Activated naive CD4-positive, alpha-beta T cell (primary cell): ENCODE data around the gene PLIN5.
"Not testable (repeated sequence)": the region's sequence is repeated elsewhere in the genome, so short reads cannot be mapped to it uniquely, and the experiment has no call there.

Source experiments
- DNase-seq, 4 experiments: peaks; one replicate each; lab custom pipeline; 2025; lab: John Stamatoyannopoulos, UW

The PLIN5 gene

GRCh38 chr19:4567584-4568071 lies 32.6 kb upstream of the PLIN5 start:
- DNase-seq, result peak; percentile 19 to 47 (median 44)

- no peak for DNase-seq
Measured at GRCh38 chr19:4566402-4567051, 31.5 kb upstream of the PLIN5 start.

DNA sequence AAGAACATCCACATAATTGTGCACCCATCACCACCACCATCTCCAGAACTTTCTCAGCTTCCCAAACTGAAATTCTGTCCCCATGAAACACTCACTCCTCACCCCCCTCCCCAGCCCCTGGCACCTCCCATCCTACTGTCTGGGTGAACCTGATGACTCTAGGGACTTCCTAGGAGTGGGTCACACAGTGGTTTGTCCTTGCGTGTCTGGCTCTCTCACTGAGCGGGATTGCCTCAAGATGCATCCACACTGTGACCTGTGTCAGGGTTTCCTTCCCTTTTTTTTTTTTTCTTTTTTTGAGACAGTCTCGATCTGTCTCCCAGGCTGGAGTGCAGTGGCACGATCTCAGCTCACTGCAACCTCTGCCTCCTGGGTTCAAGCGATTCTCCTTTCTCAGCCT lies 28.5 kb upstream of the PLIN5 start:
- not testable (repeated sequence) for DNase-seq

DNA sequence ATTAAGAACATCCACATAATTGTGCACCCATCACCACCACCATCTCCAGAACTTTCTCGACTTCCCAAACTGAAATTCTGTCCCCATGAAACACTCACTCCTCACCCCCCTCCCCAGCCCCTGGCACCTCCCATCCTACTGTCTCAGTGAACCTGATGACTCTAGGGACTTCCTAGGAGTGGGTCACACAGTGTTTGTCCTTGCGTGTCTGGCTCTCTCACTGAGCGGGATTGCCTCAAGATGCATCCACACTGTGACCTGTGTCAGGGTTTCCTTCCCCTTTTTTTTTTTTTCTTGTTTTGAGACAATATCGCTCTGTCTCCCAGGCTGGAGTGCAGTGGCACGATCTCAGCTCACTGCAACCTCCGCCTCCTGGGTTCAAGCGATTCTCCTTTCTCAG lies 27.1 kb upstream of the PLIN5 start:
- DNase-seq, result not testable (repeated sequence)

- DNase-seq, result no peak
Measured at GRCh38 chr19:4559569-4559968, 24.5 kb upstream of the PLIN5 start, which contains the start of gene SEMA6B. Gene SEMA6B, minus strand, starts transcription at chr19:4559684. Its CDS starts 1,227 bp downstream, at chr19:4558457.

GRCh38 chr19:4557971-4558941 lies 23.2 kb upstream of the PLIN5 start:
- DNase-seq, result peak in 2 of 4 experiments; percentile 12 to 23

DNA sequence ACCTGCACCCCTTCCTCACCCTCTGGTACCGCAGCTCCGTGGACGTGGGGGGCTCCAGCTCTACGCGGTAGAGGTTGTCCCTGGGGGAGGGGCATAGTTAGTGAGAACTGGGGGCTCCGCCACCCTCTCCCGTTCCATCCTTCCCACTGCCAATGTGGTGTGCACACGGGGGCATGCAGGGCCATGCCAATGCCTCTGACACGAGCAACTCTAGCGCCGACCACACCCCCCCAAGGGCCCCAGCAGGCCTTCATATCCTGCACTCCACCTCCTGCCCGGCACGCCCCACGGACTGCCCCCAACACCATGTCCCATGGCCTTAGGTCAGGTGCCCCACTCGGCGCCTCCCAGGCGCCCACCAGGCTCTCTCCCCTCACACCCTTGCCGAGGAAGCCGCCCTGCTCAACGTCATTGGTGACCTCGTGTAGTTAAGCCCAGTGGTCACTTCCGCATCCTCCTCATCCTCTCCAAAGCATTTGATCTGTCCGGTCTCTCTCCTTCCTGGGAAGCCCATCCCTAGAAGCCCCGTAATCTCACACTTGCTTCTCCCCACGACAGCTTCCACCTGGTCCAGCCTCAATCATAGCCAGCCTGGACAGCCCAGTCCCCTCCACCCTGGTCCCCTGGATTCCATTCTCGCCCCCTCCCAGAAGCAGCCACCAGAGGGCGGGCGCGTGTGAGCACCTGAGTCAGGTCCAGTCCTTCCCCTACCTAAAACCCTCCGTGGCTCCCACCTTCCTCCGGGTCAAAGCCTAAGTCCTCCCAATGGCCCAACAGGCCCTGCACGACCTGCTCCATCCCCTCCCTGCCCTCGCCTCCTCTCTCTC lies 22.3 kb upstream of the PLIN5 start:
- DNase-seq, result peak in 1 of 4 experiments; percentile 15

- DNase-seq, result no peak
Measured at GRCh38 chr19:4556597-4557127, 21.6 kb upstream of the PLIN5 start.

- no peak for DNase-seq
Measured at GRCh38 chr19:4555657-4556561, 20.9 kb upstream of the PLIN5 start.

GRCh38 chr19:4554717-4555116 lies 19.7 kb upstream of the PLIN5 start:
- no peak for DNase-seq

DNA sequence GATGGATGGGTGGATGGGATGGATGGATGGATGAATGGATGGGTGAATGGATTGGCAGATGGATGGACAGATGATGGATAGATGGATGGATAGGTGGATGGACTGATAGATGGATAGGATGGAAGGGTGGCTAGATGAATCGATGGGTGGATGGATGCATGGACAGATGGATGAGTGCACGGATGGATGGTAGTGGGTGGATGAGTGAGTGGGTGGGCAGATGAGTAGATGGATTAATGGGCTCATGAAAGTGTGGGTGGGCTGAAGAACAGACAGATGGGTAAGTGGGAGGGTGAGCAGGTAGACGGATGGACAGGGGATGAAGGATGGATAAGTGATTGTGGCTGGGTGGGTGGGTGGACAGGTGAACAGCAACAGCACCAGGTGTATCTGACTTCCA lies 18.8 kb upstream of the PLIN5 start:
- DNase-seq, result no peak

- no peak for DNase-seq
Measured at GRCh38 chr19:4553092-4553695, 18.2 kb upstream of the PLIN5 start.

GRCh38 chr19:4552525-4552819 lies 17.4 kb upstream of the PLIN5 start:
- no peak for DNase-seq

DNA sequence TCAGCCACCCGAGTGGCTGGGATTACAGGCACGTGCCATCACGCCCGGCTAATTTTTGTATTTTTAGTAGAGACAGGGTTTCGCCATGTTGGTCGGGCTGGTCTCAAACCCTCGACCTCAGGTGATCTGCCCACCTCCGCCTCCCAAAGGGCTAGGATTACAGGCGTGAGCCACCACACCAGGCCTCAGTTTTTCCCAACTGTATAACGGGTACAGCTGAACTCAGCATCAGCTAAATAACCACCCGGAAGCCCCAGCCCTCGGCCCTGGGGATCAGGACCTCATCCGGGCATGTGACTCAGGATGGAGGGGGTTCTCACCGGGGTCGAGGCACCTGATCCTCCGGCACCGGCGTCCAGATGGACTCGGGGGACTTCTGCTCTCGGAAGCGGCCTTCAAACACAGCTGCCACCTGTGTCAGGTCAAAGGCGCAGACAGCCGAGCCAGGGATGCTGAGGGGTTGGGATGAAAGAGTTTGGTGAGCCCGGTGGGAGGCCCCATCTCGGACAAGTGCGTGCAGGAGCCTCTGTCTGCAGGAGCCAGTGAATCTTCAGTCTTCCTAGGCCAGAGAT lies 15.5 kb upstream of the PLIN5 start:
- no peak for DNase-seq

- no peak for DNase-seq
Measured at GRCh38 chr19:4550018-4550417, 15.0 kb upstream of the PLIN5 start.

DNA sequence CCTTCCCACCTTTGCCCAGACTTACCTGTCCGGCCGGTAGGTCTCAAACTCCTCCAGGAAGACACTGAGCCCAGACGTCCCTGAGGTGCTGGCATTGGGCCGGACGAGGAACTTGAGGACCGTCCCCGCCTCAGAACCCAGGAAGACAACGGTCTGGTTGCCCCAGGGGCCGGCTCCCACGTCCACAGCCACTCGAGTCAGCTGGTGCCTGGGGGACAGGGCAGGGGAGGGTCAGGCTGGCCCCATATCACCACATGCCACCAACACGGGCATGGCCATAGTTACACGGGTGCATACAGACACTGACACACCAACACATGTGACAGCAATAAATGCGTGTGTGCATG lies 13.2 kb upstream of the PLIN5 start:
- DNase-seq, result no peak

DNA sequence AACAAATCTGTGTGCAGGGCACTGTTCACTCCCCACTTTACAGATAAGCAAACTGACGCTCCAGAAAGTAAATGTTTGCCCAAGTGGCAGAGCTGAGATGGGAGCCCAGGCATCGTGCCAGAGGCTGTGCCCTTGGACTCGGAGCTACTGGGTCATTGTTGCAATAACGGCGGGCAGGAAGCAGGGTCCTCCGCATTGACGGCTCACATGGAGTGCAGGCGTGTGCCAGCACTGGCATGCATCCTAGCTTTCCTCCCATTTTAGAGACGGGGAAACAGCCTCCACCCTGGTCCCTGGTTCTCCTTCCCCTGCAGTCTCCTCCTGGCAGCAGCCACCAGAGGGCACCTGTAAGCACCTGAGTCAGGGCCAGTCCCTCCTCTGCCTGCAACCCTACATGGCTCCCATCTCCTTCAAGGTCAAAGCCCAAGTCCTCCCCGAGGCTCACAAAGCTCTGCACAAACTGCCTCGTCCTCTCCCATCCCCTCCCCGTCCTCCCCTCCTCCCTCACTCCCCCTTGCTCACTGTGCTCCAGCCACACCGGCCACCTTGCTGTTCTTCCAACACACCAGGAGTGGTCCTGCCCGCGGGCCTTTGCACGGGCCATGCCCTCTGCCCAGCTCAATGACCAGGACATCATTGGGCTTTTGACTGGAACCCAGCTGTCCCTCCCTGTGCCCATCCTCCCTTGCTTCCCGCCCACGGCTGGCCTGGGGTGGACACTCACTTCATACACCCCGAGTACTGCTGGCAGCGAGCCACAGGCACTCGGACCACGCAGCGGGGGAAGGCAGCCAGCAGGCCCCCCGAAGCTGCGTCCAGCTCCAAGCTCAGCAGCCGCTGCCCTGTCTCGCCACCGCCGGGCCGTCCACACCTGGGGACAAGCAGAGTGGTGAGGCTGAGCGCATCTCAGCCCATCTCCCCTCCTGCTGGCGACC lies 12.5 kb upstream of the PLIN5 start:
- no peak for DNase-seq

DNA sequence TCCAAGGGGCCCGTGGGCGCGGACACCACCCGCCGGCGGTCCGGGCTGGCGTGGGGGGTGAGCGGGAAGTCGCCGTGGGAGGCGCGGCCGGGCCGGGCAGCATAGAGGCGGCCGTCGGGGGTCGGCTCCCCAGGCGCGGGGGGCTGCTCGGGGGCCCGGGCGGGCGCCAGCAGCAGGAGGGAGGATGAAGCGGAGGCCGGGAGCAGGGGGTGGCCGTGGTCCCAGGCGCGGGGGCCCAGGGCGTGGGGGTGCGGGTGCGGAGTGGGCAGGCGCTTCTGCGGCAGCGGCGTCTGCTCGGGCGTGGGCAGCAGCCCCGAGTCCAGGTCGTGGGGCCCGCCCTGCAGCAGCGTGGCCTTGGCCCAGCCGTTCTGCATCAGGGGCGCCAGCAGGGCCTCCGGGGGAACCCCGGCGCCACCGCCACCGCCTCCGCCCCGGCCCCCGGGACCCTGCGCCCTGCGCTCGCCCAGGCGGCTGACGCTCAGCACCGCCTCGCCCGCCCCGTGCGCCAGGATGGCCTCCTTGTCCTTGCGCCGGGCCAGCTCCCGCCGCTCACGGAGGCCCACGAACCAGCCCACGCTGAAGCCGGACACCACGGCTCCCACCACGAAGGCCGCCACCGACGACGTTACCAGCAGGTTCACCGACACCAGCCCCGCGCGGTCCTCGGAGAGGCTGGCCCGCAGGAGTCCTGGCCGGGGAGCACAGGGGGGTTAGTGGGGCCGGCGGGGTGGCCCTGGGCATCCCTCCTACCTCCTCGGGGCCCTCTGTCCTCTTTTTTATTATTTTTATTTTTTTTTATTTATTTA lies 9.0 kb upstream of the PLIN5 start:
- DNase-seq, result no peak
